ENCODE data around the gene DNAAF5.

DNAAF5 gene

DNA sequence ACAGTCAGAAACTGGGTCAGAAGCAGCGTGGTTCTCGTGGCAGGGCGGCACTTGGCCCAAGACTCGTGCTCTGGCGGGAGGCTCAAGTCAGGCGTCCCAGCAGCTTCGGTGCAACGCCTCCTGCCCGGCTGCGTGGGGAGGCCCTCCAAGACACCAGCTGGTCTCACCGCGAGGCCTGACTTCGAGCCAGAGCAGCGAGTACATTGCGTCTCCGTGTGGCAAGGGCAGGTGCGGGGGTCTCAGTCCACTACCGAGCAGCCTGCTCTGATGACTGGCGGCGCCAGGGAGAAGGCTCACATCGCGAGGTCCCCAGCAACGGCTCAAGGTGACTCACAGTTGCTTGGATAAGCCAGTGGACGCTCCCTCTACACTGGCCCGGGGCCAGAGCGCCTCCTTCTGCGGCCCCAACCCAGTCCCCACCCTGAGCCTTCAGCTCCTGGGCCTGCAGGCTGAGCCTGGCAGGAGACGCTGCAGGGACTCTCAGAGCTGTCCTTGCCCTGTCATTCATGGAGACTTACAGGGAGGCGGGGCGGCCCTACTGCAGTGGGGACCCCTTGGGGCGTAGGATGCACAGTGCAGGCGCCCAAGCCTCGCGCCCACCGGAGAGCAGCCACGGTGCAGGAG is 42.5 kb downstream of the DNAAF5 start:
- Histone ChIP-seq H3K27ac (ENCODE audit: low read depth, low read length, severe bottlenecking) (no peak overlapping the region), H3K4me1 (ENCODE audit: control insufficient read depth, insufficient read depth, low read length, poor library complexity, severe bottlenecking) (peaks cover 3% of the 10 kb centered on the region), H3K4me3 (ENCODE audit: extremely low read depth, insufficient read depth, low read length, poor library complexity, severe bottlenecking) (no peak overlapping the region), H3K9me3 (ENCODE audit: control insufficient read depth, low read length) (no peaks in the 10 kb centered on the region), H3K36me3 (ENCODE audit: control insufficient read depth, insufficient read depth, low read length) (peaks cover 68% of the 10 kb centered on the region)
- 92 to 94% methylated on average over 35 to 36 of the region's 36 CpGs for WGBS, 2 experiments (ENCODE audit: insufficient coverage in 2 of 2)

DNA sequence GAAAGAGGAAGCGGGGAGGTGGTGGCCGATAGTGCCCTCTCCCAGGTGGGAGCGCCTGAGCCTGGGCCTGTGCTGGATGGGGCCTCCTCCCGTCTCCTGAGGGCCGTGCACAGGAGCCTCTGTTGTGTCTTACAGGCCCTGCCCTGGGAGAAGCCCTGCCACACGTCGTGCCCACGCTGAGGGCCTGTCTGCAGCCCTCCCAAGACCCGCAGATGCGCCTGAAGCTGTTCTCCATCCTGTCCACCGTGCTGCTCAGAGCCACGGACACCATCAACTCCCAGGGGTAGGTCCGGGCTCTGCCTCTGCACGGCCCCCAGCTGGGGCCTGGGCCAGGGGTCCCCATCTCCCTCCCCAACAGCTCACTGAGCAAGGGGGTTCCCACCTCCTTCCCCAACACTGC is 43.8 kb downstream of the DNAAF5 start:
- Histone ChIP-seq H3K36me3 (ENCODE audit: control insufficient read depth, insufficient read depth, low read length) (peaks cover 61% of the 10 kb centered on the region), H3K4me1 (ENCODE audit: control insufficient read depth, insufficient read depth, low read length, poor library complexity, severe bottlenecking) (peaks cover 3% of the 10 kb centered on the region), H3K4me3 (ENCODE audit: extremely low read depth, insufficient read depth, low read length, poor library complexity, severe bottlenecking) (no peak overlapping the region), H3K27ac (ENCODE audit: low read depth, low read length, severe bottlenecking) (no peak overlapping the region), H3K9me3 (ENCODE audit: control insufficient read depth, low read length) (no peaks in the 10 kb centered on the region)
- WGBS, 2 experiments (ENCODE audit: insufficient coverage in 2 of 2) = 96% methylated on average over 14 of the region's 14 CpGs

DNA sequence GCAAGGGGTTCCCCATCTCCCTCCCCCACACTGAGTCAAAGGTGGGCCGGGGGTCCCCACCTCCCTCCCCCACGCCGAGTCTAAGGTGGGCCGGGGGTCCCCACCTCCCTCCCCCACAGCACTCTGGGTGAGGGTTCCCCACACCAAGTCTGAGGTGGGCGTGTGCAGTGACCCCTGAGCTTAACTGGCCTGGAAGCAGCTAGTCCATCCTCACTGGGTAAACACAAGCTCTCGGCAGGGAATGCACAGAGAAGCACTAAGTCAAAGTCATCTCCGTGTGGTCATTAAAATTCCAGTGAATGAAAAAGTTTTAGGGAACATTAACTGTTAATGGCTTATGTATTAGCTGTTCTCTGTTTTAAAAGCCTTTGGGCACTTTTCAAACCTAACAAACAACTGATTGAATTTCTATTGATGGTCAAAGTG is 44.3 kb downstream of the DNAAF5 start:
- WGBS, 2 experiments (ENCODE audit: insufficient coverage in 2 of 2) = 90 to 94% methylated on average over 3 to 4 of the region's 7 CpGs
- Histone ChIP-seq H3K36me3 (ENCODE audit: control insufficient read depth, insufficient read depth, low read length) (peaks cover 61% of the 10 kb centered on the region), H3K4me1 (ENCODE audit: control insufficient read depth, insufficient read depth, low read length, poor library complexity, severe bottlenecking) (peaks cover 3% of the 10 kb centered on the region), H3K27ac (ENCODE audit: low read depth, low read length, severe bottlenecking) (peak overlapping the region; percentile 57), H3K4me3 (ENCODE audit: extremely low read depth, insufficient read depth, low read length, poor library complexity, severe bottlenecking) (no peak overlapping the region), H3K9me3 (ENCODE audit: control insufficient read depth, low read length) (no peaks in the 10 kb centered on the region)

DNA sequence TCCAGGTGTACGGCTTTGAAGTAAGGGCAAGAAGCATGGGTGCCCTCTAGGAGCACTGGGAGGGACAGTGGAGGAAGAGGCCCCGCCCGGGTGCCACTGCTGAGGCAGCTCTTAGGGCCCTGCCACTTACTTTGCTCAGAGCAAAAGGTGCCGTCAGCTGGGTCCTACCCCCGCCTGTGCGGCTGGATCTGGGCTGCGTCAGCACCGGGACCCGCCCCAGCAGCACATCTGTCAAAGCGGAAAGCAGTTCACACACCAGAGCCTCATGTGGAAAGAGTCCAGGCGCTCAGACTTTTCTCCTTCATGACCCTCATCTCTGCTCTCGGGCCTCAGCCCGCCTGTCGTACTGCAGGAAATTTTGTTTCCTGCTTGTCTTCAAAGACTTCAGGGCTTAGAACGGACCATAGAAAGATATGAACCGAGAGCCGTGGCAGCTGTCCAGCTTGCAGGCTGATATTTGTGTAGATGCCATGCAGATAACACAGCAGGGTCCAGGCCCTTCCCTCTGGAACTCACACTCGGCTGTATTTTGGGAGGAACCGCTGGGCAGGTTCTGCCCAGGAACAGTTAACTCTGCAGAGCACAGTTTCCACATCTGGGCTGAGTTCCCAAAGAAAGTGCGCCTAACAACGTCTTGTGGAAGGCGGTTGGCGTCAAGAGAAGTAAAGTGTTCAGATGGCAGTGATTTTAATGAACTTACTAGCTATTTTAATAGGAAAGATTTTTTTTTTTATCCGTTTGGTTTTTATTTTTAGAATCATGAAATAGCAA is 44.9 kb downstream of the DNAAF5 start:
- peak overlapping the region; percentile 57 for H3K27ac ChIP-seq (ENCODE audit: low read depth, low read length, severe bottlenecking)
- H3K4me3 ChIP-seq (ENCODE audit: extremely low read depth, insufficient read depth, low read length, poor library complexity, severe bottlenecking) = no peak overlapping the region
- WGBS, 2 experiments (ENCODE audit: insufficient coverage in 2 of 2) = 93 to 97% methylated on average over 22 of the region's 24 CpGs
- H3K36me3 ChIP-seq (ENCODE audit: control insufficient read depth, insufficient read depth, low read length) = peaks cover 62% of the 10 kb centered on the region
- H3K9me3 ChIP-seq (ENCODE audit: control insufficient read depth, low read length) = no peaks in the 10 kb centered on the region
- H3K4me1 ChIP-seq (ENCODE audit: control insufficient read depth, insufficient read depth, low read length, poor library complexity, severe bottlenecking) = peaks cover 3% of the 10 kb centered on the region

DNA sequence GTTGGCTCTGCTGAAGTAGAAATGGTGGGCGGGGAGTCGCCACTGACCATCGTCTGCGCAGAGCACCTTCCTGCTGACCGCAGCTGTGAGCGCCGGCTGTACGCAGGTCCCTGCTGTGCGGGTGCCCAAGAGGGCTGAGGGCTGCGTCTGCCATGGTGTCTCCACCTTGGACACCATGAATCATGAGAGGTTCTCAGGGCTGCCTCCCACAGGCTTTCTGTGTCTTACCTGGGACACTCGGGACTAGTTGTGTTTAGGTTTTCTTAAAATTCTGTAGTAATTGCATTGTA is 45.5 kb downstream of the DNAAF5 start:
- 90 to 94% methylated on average over 11 of the region's 11 CpGs for WGBS, 2 experiments (ENCODE audit: insufficient coverage in 2 of 2)
- Histone ChIP-seq H3K9me3 (ENCODE audit: control insufficient read depth, low read length) (no peaks in the 10 kb centered on the region), H3K36me3 (ENCODE audit: control insufficient read depth, insufficient read depth, low read length) (peaks cover 62% of the 10 kb centered on the region), H3K27ac (ENCODE audit: low read depth, low read length, severe bottlenecking) (no peak overlapping the region), H3K4me3 (ENCODE audit: extremely low read depth, insufficient read depth, low read length, poor library complexity, severe bottlenecking) (no peak overlapping the region), H3K4me1 (ENCODE audit: control insufficient read depth, insufficient read depth, low read length, poor library complexity, severe bottlenecking) (peaks cover 3% of the 10 kb centered on the region)

DNA sequence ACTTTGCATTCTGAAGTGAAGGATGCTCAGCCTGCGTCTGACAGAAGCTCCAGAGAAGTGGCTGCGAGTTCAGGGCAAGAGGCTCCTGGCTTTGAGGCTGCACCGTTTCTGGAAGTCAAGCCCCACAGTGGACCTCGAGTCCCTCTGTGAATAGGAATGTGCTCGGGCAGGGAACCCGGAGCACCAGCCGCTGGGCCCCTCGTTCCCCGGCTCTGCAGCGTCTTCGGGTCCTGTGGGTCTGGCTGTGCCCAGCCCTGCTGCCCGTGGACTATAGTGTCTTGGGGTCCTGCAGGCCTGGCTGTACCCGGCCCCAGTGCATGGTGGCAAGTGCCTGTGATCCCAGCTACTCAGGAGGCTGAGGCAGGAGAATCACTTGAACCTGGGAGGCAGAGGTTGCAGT is 45.9 kb downstream of the DNAAF5 start:
- WGBS, 2 experiments (ENCODE audit: insufficient coverage in 2 of 2) = 86 to 95% methylated on average over 13 of the region's 13 CpGs
- Histone ChIP-seq H3K36me3 (ENCODE audit: control insufficient read depth, insufficient read depth, low read length) (peaks cover 63% of the 10 kb centered on the region), H3K9me3 (ENCODE audit: control insufficient read depth, low read length) (no peaks in the 10 kb centered on the region), H3K27ac (ENCODE audit: low read depth, low read length, severe bottlenecking) (no peak overlapping the region), H3K4me3 (ENCODE audit: extremely low read depth, insufficient read depth, low read length, poor library complexity, severe bottlenecking) (no peak overlapping the region), H3K4me1 (ENCODE audit: control insufficient read depth, insufficient read depth, low read length, poor library complexity, severe bottlenecking) (peaks cover 3% of the 10 kb centered on the region)

DNA sequence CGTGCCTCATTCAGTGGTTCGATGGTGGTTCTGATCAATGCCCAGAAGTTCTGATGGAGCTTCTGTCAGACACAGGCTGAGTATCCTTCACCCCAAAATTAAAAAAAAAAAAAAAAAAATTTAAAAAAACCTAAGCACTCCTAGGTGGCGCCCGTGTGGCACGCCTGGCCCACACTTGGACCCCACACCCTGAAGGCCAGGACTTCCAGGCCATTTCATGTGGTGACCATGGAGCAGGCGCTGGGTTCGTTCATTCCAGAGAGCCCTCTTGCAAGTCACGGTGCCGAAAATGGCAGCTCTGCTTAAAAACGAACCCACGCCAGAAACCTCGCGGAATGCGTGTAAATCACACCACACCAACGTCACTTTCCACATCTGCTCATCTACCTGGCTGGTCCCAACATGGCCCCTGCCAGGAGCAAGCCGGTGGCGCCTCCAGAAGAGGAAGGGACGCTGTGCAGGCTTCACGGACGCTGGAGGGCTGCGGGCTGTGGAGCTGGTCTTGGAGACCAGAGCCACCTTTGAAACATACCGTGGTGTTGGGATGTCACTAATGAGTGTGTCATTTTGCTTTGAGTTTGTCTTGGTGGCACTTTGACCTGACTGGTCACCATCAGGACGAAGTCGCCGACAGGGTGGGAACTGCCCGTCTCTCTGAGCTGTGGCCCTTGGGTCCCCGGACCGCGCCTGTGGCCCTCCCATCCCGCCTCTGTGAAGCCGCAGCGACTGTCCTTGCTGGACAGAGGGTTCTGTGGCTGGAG is 46.5 kb downstream of the DNAAF5 start:
- Histone ChIP-seq H3K4me1 (ENCODE audit: control insufficient read depth, insufficient read depth, low read length, poor library complexity, severe bottlenecking) (peaks cover 3% of the 10 kb centered on the region), H3K27ac (ENCODE audit: low read depth, low read length, severe bottlenecking) (no peak overlapping the region), H3K9me3 (ENCODE audit: control insufficient read depth, low read length) (no peaks in the 10 kb centered on the region), H3K4me3 (ENCODE audit: extremely low read depth, insufficient read depth, low read length, poor library complexity, severe bottlenecking) (no peak overlapping the region), H3K36me3 (ENCODE audit: control insufficient read depth, insufficient read depth, low read length) (peaks cover 69% of the 10 kb centered on the region)
- WGBS, 2 experiments (ENCODE audit: insufficient coverage in 2 of 2) = 95% methylated on average over 25 to 28 of the region's 32 CpGs

DNA sequence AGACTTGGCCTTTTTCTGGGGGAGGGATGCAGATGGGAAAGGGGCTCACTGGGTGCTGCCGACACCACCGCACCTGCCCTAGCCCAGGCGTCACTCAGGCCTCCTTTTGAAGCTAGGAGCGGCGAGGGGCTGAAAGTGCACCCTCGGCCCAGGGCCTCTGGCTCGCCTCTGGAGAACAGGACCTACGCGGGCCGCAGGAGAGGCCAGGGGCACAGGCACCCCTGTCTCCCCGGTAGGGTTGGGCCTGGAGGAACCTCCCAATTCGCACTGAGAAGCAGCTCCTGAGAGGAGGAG is 47.1 kb downstream of the DNAAF5 start:
- peaks cover 74% of the 10 kb centered on the region for H3K36me3 ChIP-seq (ENCODE audit: control insufficient read depth, insufficient read depth, low read length)
- WGBS, 2 experiments (ENCODE audit: insufficient coverage in 2 of 2) = 95 to 100% methylated on average over 10 to 12 of the region's 12 CpGs
- no peak overlapping the region for H3K27ac ChIP-seq (ENCODE audit: low read depth, low read length, severe bottlenecking)
- no peak overlapping the region for H3K4me3 ChIP-seq (ENCODE audit: extremely low read depth, insufficient read depth, low read length, poor library complexity, severe bottlenecking)
- H3K4me1 ChIP-seq (ENCODE audit: control insufficient read depth, insufficient read depth, low read length, poor library complexity, severe bottlenecking) = peaks cover 3% of the 10 kb centered on the region
- no peaks in the 10 kb centered on the region for H3K9me3 ChIP-seq (ENCODE audit: control insufficient read depth, low read length)

DNA sequence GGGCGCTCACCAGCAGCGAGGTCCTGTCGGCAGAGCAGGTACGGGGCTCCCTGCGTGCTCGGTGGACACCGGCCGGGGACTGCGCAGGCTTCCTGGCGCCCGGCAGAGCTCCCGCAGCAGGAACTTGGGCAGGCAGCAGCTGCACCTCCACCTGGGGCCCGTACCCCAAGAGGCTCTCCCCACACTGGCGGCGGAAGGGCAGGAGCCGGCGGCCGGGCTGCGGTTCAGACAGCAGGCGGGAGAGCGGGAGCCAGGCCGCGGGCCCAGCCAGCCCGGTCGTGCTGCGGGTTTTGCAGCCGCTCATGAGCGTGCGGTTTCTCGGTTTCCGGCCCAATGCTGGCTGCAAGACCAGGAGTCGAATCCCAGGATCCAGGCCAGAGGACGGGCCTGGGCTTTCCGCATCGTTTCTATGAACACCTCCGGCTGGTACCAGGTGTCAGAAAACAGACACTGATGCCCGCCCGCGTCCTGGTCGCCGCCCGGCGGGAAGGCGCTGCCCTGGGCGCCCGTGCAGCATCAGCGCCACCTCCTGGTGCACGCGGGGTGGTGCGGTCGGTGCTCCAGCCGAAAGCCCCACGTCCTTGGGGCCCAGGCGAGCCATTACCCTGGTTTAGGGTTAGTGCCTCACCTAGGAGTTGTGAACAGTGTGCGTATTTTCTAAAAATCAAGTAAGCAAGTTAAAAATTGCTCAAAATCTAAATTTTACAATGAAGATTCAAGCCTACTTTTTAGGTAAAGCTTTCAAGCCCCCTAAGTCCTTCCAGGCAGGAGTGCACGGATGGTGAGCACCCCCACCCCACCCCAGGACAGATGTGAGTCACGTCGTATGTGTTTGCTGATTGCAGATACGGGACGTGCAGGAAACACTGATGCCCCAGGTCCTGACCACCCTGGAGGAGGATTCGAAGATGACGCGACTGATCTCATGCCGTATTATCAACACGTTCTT is 47.9 kb downstream of the DNAAF5 start:
- Histone ChIP-seq H3K9me3 (ENCODE audit: control insufficient read depth, low read length) (no peaks in the 10 kb centered on the region), H3K4me3 (ENCODE audit: extremely low read depth, insufficient read depth, low read length, poor library complexity, severe bottlenecking) (no peak overlapping the region), H3K27ac (ENCODE audit: low read depth, low read length, severe bottlenecking) (no peak overlapping the region), H3K36me3 (ENCODE audit: control insufficient read depth, insufficient read depth, low read length) (peaks cover 79% of the 10 kb centered on the region), H3K4me1 (ENCODE audit: control insufficient read depth, insufficient read depth, low read length, poor library complexity, severe bottlenecking) (peaks cover 3% of the 10 kb centered on the region)
- 71 to 72% methylated on average over 58 to 59 of the region's 65 CpGs for WGBS, 2 experiments (ENCODE audit: insufficient coverage in 2 of 2)

DNA sequence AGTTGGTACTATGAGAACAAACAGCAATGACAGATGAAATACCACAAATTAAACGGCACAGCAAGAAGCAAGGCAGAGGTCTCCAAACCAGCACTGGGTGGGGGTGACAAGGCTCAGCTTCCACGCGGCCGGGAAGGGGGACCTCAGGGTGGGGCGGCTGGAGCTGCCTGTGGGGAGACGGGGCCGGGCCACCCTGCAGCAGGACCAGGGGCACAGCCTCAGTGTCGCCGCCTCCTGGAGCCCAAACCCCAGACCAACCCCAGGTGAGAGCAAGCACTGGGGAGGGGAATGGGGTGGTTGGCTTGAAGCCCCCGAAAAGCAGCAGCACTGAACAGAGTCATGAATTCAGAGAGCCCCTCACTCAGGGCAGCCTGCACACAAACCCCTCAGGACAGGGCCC is 49.9 kb downstream of the DNAAF5 start:
- H3K4me1 ChIP-seq (ENCODE audit: control insufficient read depth, insufficient read depth, low read length, poor library complexity, severe bottlenecking) = no peaks in the 10 kb centered on the region
- H3K4me3 ChIP-seq (ENCODE audit: extremely low read depth, insufficient read depth, low read length, poor library complexity, severe bottlenecking) = no peak overlapping the region
- peaks cover 83% of the 10 kb centered on the region for H3K36me3 ChIP-seq (ENCODE audit: control insufficient read depth, insufficient read depth, low read length)
- 93 to 98% methylated on average over 5 to 8 of the region's 10 CpGs for whole genome bisulfite sequencing, 2 experiments (ENCODE audit: insufficient coverage in 2 of 2)
- H3K27ac ChIP-seq (ENCODE audit: low read depth, low read length, severe bottlenecking) = no peak overlapping the region
- H3K9me3 ChIP-seq (ENCODE audit: control insufficient read depth, low read length) = no peaks in the 10 kb centered on the region

Data from mesodermal cell (in vitro differentiated cells).